NCI-H226 (cell line): ENCODE measurements around the gene PKN1.
"Not testable (repeated sequence)": the region's sequence is repeated elsewhere in the genome, so short reads cannot be mapped to it uniquely, and the experiment has no call there.

Experiments used
- DNase-seq: peaks from one replicate; pipeline ENCODE4 v3.0.0-alpha.2; 2015

Gene PKN1

GRCh38 chr19:14433554-14434501, 722 bp downstream of the PKN1 start:
- DNase-seq: peak; percentile 6

GRCh38 chr19:14434543-14435319, 1.6 kb downstream of the PKN1 start:
- peak; percentile 94 for DNase-seq

GRCh38 chr19:14435320-14436050, 2.4 kb downstream of the PKN1 start:
- no peak for DNase-seq

GRCh38 chr19:14437578-14438140, 4.6 kb downstream of the PKN1 start:
- peak; percentile 68 for DNase-seq

- no peak for DNase-seq
Observed at GRCh38 chr19:14439014-14439413, 5.9 kb downstream of the PKN1 start.

- DNase-seq: no peak
Observed at GRCh38 chr19:14440049-14440448, 6.9 kb downstream of the PKN1 start.

GRCh38 chr19:14441041-14441938, 8.2 kb downstream of the PKN1 start:
- no peak for DNase-seq

- no peak for DNase-seq
Observed at GRCh38 chr19:14442891-14443631, 10.0 kb downstream of the PKN1 start.

- DNase-seq: no peak
Observed at GRCh38 chr19:14443632-14444216, 10.6 kb downstream of the PKN1 start.

- DNase-seq: no peak
Observed at GRCh38 chr19:14446336-14447036, 13.4 kb downstream of the PKN1 start.

GRCh38 chr19:14449321-14449720, 16.2 kb downstream of the PKN1 start:
- no peak for DNase-seq

- peak; percentile 40 for DNase-seq
Observed at GRCh38 chr19:14450168-14450874, 17.2 kb downstream of the PKN1 start.

GRCh38 chr19:14450876-14451275, 17.8 kb downstream of the PKN1 start:
- no peak for DNase-seq

GRCh38 chr19:14452303-14452702, 19.2 kb downstream of the PKN1 start:
- DNase-seq: not testable (repeated sequence)

GRCh38 chr19:14459703-14460102, 26.6 kb downstream of the PKN1 start:
- no peak for DNase-seq

- no peak for DNase-seq
Observed at GRCh38 chr19:14460935-14461334, 27.8 kb downstream of the PKN1 start.

GRCh38 chr19:14462401-14462800, 29.3 kb downstream of the PKN1 start:
- DNase-seq: not testable (repeated sequence)

GRCh38 chr19:14463747-14464146, 30.6 kb downstream of the PKN1 start:
- DNase-seq: no peak

GRCh38 chr19:14467391-14467790, 34.3 kb downstream of the PKN1 start:
- DNase-seq: no peak
